B cell (primary cell): Measurements from ENCODE around the gene EMP2. TPM values are rescaled to one million over a fixed set of nuclear protein-coding genes. Genes with fewer than 3 reads are reported as not detected.

Source experiments
- ATAC-seq: fragments of 200-7000 bp; cut with Tn5 transposase; one replicate; pipeline ENCODE4 v1.10.0; 2021; ENCODE audit warnings: low read depth, mild to moderate bottlenecking, moderate number of reproducible peaks, moderate library complexity
- CTCF ChIA-PET: fragments of 350-600 bp; sonication (Branson Sonifier 250); formaldehyde crosslinking; loops from one replicate; lab custom pipeline; 2021; ENCODE audit warnings: antibody characterized with exemption, inconsistent platforms; lab: Charles Lee
- POLR2A ChIA-PET: fragments of 350-600 bp; sonication (Branson Sonifier 250); formaldehyde crosslinking; loops from one replicate; lab custom pipeline; 2021; ENCODE audit warnings: antibody characterized with exemption; lab: Charles Lee
- DNase-seq: peaks from one replicate; pipeline ENCODE4 v3.0.0; 2013
- H2AFZ ChIP-seq: 2 replicates; pipeline ENCODE4 v1.6.1; 2012; ENCODE audit warnings: mild to moderate bottlenecking, low read depth, low read length; ENCODE audit not compliant: insufficient read depth, poor library complexity, severe bottlenecking
- H3K27ac ChIP-seq, 2 donors: 1 replicate in 1 of 2; 2 replicates in 1 of 2; pipeline ENCODE4 v1.5.1; 2012 to 2013; ENCODE audit warnings: low read length in 2 of 2, mild to moderate bottlenecking in 2 of 2, moderate library complexity in 1 of 2
- H3K27me3 ChIP-seq, 4 experiments: fragments of 200-600 bp in 1 of 4; sonication (generic) in 1 of 4; replicated peaks in 1 of 4; 1 replicate in 2 of 4; 2 replicates in 2 of 4; pipeline versions ENCODE4 v1.6.1 to v1.7.0; 2013 to 2016; ENCODE audit warnings: low read length in 3 of 4, mild to moderate bottlenecking in 2 of 4, mixed read lengths in 1 of 4, moderate library complexity in 1 of 4; ENCODE audit not compliant: insufficient read depth in 4 of 4, control insufficient read depth in 3 of 4; ENCODE audit errors: control extremely low read depth in 1 of 4
- H3K36me3 ChIP-seq, 2 experiments: replicated peaks in 1 of 2; 1 replicate in 1 of 2; 2 replicates in 1 of 2; pipeline versions ENCODE4 v1.6.1 to v1.7.1; 2013; ENCODE audit warnings: low read length in 1 of 2; ENCODE audit not compliant: insufficient read depth in 2 of 2, control insufficient read depth in 1 of 2; ENCODE audit errors: control extremely low read depth in 1 of 2, extremely low read depth in 1 of 2
- H3K4me1 ChIP-seq, 2 donors: fragments of 200-600 bp in 1 of 2; sonication (generic) in 1 of 2; 1 replicate in 1 of 2; 2 replicates in 1 of 2; pipeline versions ENCODE4 v1.5.1 to v1.6.1; 2013 to 2017; ENCODE audit warnings: low read length in 2 of 2; ENCODE audit not compliant: control insufficient read depth in 2 of 2, insufficient read depth in 2 of 2
- H3K4me2 ChIP-seq: replicated peaks from 2 replicates; pipeline ENCODE3; 2012; ENCODE audit warnings: mild to moderate bottlenecking, low read depth, low read length; ENCODE audit not compliant: poor library complexity, severe bottlenecking
- H3K4me3 ChIP-seq, 5 experiments: fragments of 200-600 bp in 1 of 5; sonication (generic) in 1 of 5; 1 replicate in 3 of 5; 2 replicates in 2 of 5; pipeline versions ENCODE4 v1.5.1 to v1.7.0; 2011 to 2016; ENCODE audit warnings: low read length in 4 of 5, mild to moderate bottlenecking in 4 of 5, low read depth in 2 of 5, control low read depth in 1 of 5, moderate library complexity in 1 of 5; ENCODE audit not compliant: insufficient read depth in 1 of 5; ENCODE audit errors: control extremely low read depth in 1 of 5, extremely low read depth in 1 of 5
- H3K79me2 ChIP-seq: fragments of 200-600 bp; sonication (generic); one replicate; pipeline ENCODE4 v1.6.0; 2016; ENCODE audit warnings: low read length; ENCODE audit not compliant: control insufficient read depth, insufficient read depth
- H3K9ac ChIP-seq: fragments of 200-600 bp; sonication (generic); 2 replicates; pipeline ENCODE4 v1.6.1; 2017; ENCODE audit warnings: mild to moderate bottlenecking, low read length, moderate library complexity
- H3K9me3 ChIP-seq, 3 donors: one replicate each; pipeline versions ENCODE4 v1.6.1 to v1.7.1; 2013; ENCODE audit warnings: low read length in 2 of 3; ENCODE audit not compliant: control insufficient read depth in 2 of 3, insufficient read depth in 1 of 3; ENCODE audit errors: control extremely low read depth in 1 of 3
- H4K20me1 ChIP-seq: 2 replicates; pipeline ENCODE4 v1.6.0; 2012; ENCODE audit warnings: mild to moderate bottlenecking, low read length; ENCODE audit not compliant: insufficient read depth, control insufficient read depth, poor library complexity, severe bottlenecking
- H3K27ac Mint-ChIP-seq: one replicate; pipeline ENCODE4 v1.8.0; 2021; ENCODE audit warnings: mixed read lengths
- H3K27me3 Mint-ChIP-seq: one replicate; pipeline ENCODE4 v1.8.0; 2021; ENCODE audit warnings: mixed read lengths
- H3K4me1 Mint-ChIP-seq: one replicate; pipeline ENCODE4 v1.8.0; 2021; ENCODE audit warnings: mixed read lengths
- H3K4me3 Mint-ChIP-seq: one replicate; pipeline ENCODE4 v1.8.0; 2021; ENCODE audit warnings: mixed read lengths
- H3K9me3 Mint-ChIP-seq: one replicate; pipeline ENCODE4 v1.8.0; 2022; ENCODE audit warnings: mixed read lengths; ENCODE audit not compliant: insufficient read depth
- EZH2 ChIP-seq: IDR thresholded peaks from 2 replicates; pipeline ENCODE4 v1.6.1; 2012; ENCODE audit warnings: borderline replicate concordance, low read depth, mild to moderate bottlenecking, moderate library complexity, low read length; ENCODE audit not compliant: insufficient read depth, poor library complexity, severe bottlenecking
- WGBS: methylation state at CpG from one replicate; pipeline ENCODE4 v1.1.5; 2013; ENCODE audit warnings: missing lambda C conversion rate; ENCODE audit not compliant: insufficient coverage; 5-methylcytosine and 5-hydroxymethylcytosine counted together
- intact Hi-C: fragments of 100-400 bp; cut with micrococcal nuclease; formaldehyde crosslinking; loops from one replicate; pipeline ENCODE4 v1.10.0; 2022
- polyA plus RNA-seq: library from polyadenylated mRNA; depleted of rRNA; stranded (reverse); fragments of >200 nt; gene quantifications from 2 replicates; pipeline ENCODE4 v1.2.3, GENCODE V29; 2012
- total RNA-seq, 2 donors: library from RNA; stranded (reverse); fragments of 120-200 nt in 1 of 2; gene quantifications; 1 replicate in 1 of 2; 2 replicates in 1 of 2; pipeline versions ENCODE4 v1.2.3 to v1.2.4, GENCODE V29; 2013 to 2022
- TF ChIP-seq, protein P1 (sequence below): fragments of 200-600 bp; IDR thresholded peaks from one replicate; pipeline ENCODE4 v1.8.0; 2022; ENCODE audit warnings: antibody characterized with exemption, mild to moderate bottlenecking

Gene EMP2
- total and polyA plus RNA-seq, 2 donors (not counting 1 experiment from before 2014, with no cell fraction given): 0.01 TPM; not detected in 1

DNA sequence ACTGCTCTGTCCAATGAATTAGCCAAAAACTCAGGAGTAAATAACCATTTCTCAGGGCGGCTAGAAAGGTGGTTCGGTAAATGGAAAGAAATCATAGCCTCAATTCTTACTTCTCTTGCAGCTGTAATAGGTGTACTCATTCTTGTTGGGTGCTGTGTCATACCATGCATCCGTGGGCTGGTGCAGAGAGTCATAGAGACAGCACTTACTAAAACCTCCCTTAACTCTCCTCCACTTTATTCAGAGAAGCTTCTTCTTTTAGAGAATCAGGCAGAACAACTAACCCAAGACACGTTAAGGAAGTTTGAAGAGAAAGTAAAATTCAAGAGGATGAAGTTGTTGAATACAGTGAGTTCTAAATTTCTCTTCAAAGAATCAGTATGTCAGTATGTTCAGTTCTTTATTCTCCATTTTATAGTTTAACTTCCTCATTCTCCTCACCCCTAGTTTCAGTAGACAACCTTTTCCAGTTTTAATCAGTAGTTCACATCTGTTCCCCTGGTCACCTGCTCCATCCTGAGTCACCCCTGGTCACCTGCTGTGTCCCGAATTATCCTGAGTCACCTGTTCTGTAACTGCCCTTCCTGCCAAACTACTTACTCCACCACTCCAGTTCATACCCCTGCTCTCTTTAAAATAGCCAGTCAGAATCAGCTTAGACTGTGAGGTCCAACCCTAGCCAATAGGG, 85.9 kb downstream of the EMP2 start:
- Mint-ChIP-seq H3K27ac (peak overlapping the region; percentile 26), H3K27me3 (no peaks in the 10 kb centered on the region), H3K4me3 (no peak overlapping the region), H3K4me1 (no peaks in the 10 kb centered on the region), H3K9me3 (peaks cover 14% of the 10 kb centered on the region)
- ATAC-seq (no peak), DNase-seq (no peak)
- H4K20me1 ChIP-seq: no peaks in the 10 kb centered on the region
- no peak overlapping the region for H3K27ac ChIP-seq
- H3K36me3 ChIP-seq: no peaks in the 10 kb centered on the region
- intact Hi-C loops: no loop called here
- no peaks in the 10 kb centered on the region for H3K4me1 ChIP-seq
- H3K27me3 ChIP-seq: no peaks in the 10 kb centered on the region
- H3K4me3 ChIP-seq: no peak overlapping the region
- no peak for TF ChIP-seq EZH2
- TF ChIP-seq, protein P1, sequence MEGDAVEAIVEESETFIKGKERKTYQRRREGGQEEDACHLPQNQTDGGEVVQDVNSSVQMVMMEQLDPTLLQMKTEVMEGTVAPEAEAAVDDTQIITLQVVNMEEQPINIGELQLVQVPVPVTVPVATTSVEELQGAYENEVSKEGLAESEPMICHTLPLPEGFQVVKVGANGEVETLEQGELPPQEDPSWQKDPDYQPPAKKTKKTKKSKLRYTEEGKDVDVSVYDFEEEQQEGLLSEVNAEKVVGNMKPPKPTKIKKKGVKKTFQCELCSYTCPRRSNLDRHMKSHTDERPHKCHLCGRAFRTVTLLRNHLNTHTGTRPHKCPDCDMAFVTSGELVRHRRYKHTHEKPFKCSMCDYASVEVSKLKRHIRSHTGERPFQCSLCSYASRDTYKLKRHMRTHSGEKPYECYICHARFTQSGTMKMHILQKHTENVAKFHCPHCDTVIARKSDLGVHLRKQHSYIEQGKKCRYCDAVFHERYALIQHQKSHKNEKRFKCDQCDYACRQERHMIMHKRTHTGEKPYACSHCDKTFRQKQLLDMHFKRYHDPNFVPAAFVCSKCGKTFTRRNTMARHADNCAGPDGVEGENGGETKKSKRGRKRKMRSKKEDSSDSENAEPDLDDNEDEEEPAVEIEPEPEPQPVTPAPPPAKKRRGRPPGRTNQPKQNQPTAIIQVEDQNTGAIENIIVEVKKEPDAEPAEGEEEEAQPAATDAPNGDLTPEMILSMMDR: no peak
- H3K9ac ChIP-seq: no peak overlapping the region
- H3K79me2 ChIP-seq: no peaks in the 10 kb centered on the region
- ChIA-PET POLR2A (no interaction called here), CTCF (interaction anchor here (2.1 kb wide), 1 partner anchor 16 kb away, joined by 6 read pairs; no protein-coding TSS in a partner anchor)
- WGBS: 50% methylated on average over 1 of the region's 5 CpGs
- H3K9me3 ChIP-seq: peaks cover 2 to 31% (median 16%) of the 10 kb centered on the region in 3 donors
- no peak overlapping the region for H3K4me2 ChIP-seq
- no peak overlapping the region for H2AFZ ChIP-seq

DNA sequence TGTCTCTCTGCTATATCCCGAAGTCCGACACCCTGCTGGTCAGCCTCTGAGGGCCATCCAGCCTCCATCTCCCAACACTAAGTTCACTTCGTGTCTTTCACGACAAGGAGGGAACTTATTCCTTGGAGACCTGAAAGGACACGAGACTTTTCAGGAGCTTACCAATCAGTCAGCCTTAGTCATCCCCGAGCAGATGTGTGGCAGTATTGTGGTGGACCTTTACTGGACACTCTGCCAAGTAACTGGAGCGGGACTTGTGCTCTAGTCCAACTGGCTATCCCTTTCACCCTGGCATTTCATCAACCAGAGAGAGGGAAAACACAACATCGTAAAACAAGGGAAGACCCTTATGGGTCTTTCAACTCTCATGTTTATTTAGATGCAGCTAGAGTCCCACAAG, 87.1 kb downstream of the EMP2 start:
- Histone ChIP-seq H3K79me2 (no peaks in the 10 kb centered on the region), H2AFZ (no peak overlapping the region), H3K9ac (no peak overlapping the region), H3K4me1 (no peaks in the 10 kb centered on the region), H4K20me1 (no peaks in the 10 kb centered on the region), H3K4me2 (no peak overlapping the region), H3K36me3 (no peaks in the 10 kb centered on the region), H3K27me3 (no peaks in the 10 kb centered on the region), H3K4me3 (no peak overlapping the region), H3K9me3 (peaks cover 2 to 31% (median 16%) of the 10 kb centered on the region in 3 donors), H3K27ac (no peak overlapping the region)
- TF ChIP-seq, protein P1: no peak
- DNase-seq (no peak), ATAC-seq (no peak)
- Mint-ChIP-seq H3K4me1 (no peaks in the 10 kb centered on the region), H3K9me3 (peaks cover 14% of the 10 kb centered on the region), H3K27ac (no peak overlapping the region), H3K27me3 (no peaks in the 10 kb centered on the region), H3K4me3 (no peak overlapping the region)
- WGBS: 100% methylated on average over 7 of the region's 8 CpGs
- ChIA-PET CTCF (interaction anchor here (1.0 to 2.1 kb wide), 3 partner anchors 15 to 18 kb away, joined by 3 to 6 read pairs (median 3); no protein-coding TSS in a partner anchor), POLR2A (no interaction called here)
- intact Hi-C loops: no loop called here
